GM19023 (cell line): ENCODE data around the gene ZNF780B.

Experiments
- ATAC-seq: cut with Tn5 transposase; IDR thresholded peaks from one replicate; pipeline ENCODE4 v1.9.1; 2021; ENCODE audit warnings: mild to moderate bottlenecking, moderate library complexity; ENCODE audit not compliant: unreplicated experiment

Gene ZNF780B

GRCh38 chr19:39983695-39984300, 72.2 kb downstream of the ZNF780B start:
- no peak for ATAC-seq

- ATAC-seq: no peak
Observed at GRCh38 chr19:39982883-39983282, 73.1 kb downstream of the ZNF780B start.
